WTC11 (cell line): ENCODE measurements around the gene PKHD1.

Experiments used
- ZNF121 ChIP-seq: sonication (generic); formaldehyde crosslinking; IDR thresholded peaks from 2 replicates; pipeline ENCODE4 v1.8.0; 2023; ENCODE audit warnings: missing genetic modification reagents
- TF ChIP-seq, protein P1 (sequence below): fragments of 200-600 bp; IDR thresholded peaks from 2 replicates; pipeline ENCODE4 v1.8.0; 2022; ENCODE audit warnings: antibody characterized with exemption

DNA sequence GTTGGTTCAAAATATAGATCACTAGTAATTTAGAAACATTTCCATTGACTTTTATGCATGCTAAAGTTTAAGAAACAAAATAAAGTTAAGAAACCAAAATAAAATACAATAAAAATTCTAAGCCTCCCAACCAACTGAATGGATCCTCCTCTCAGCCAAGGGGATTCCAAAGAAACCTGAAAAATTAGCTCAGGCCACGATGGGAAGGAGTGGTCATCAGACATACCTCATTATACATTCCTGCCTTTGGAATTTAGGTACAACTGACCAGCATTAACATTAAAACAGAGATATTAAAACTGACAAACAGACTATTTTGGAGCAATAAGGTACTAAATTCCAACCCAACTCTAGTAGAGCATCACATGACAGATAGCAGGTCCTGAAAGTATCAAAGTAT, 275.2 kb downstream of the PKHD1 start:
- TF ChIP-seq ZNF121 (CRISPR knock-in tag) = no peak
- TF ChIP-seq, protein P1, sequence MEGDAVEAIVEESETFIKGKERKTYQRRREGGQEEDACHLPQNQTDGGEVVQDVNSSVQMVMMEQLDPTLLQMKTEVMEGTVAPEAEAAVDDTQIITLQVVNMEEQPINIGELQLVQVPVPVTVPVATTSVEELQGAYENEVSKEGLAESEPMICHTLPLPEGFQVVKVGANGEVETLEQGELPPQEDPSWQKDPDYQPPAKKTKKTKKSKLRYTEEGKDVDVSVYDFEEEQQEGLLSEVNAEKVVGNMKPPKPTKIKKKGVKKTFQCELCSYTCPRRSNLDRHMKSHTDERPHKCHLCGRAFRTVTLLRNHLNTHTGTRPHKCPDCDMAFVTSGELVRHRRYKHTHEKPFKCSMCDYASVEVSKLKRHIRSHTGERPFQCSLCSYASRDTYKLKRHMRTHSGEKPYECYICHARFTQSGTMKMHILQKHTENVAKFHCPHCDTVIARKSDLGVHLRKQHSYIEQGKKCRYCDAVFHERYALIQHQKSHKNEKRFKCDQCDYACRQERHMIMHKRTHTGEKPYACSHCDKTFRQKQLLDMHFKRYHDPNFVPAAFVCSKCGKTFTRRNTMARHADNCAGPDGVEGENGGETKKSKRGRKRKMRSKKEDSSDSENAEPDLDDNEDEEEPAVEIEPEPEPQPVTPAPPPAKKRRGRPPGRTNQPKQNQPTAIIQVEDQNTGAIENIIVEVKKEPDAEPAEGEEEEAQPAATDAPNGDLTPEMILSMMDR = no peak
